Measurements from ENCODE around the gene CCNA2. TPM values are rescaled to one million over a fixed set of nuclear protein-coding genes. Genes with fewer than 3 reads are reported as not detected.

Gene CCNA2
- 24.6 and 27.3 TPM in 2 replicates for total RNA-seq
- long read RNA-seq, transcript CCNA2-201 (8 exons, 2,797 nt), result major isoform, 266 of 288 reads
- long read RNA-seq, partial matches to known transcripts, result 19 of 288 reads
- long read RNA-seq, other reads (novel, unspliced or antisense), result 3 of 288 reads

- H3K36me3 Mint-ChIP-seq (ENCODE audit: insufficient read depth), result no peaks in the 10 kb centered on the region
Measured at GRCh38 chr4:121823505-121824170, at the start of gene CCNA2. CCNA2 (minus strand) TSS chr4:121823883; CDS start chr4:121823628, 255 bp downstream.

DNA sequence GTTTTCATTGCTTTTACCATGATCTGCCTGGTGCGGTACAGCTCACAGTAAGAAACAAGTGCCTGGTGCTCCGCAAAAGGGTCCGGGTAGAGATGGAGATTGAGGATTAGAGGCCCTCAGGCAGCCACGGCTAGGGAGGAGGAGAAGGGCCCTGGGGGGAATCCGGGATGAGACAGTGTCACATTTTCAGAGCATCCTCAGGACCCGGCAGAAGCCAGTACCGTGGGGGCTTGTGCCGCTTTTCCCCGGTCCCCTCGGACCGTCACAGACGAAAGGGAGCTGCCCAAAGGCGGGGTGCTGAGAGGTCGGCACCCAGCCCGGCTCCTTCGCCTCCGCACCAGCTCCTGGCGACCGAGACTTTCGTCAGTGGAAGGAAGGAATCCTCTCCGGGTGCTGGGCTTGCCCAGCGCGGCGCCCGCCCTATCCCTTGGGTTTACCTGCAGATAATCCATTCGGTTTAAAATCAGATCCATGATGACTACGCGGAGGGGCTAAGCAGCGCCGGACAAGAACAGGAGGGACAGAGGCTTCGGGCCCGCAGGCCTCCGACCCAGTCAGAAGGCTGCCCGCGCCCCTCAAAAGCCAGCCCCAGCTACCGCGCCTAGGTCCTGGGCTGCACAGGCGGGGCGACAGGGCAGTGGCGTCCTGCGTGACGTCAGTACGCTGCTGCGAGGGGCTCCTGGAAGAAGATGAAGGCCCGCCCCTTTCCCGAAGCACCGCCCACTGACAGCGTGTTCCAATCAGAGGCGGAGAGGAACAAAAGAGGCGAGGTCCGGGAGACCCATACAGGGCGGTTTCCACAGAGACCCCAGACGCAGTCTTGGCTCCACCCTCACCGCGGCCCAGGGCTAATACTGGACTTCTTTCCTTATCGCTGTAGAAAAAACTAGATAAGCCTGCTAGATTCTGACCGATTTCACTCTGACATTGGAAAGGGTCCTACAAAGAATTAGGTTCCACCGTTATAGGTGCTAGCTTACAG lies 46.4 kb upstream of the CCNA2 start, which contains the start of gene BBS7:
Gene BBS7 (minus strand): TSS at position 634 of the 982 bp plus-strand sequence. CDS start 161 bp downstream, at position 473.
- TF ChIP-seq CTCF (IDR thresholded peaks at IDR 0.05; ENCODE audit: unreplicated experiment), result no peak
- Mint-ChIP-seq H3K4me3 (ENCODE audit: low read depth) (peak within 1 kb of the TSS; percentile 97), H3K27ac (peak within 1 kb of the TSS; percentile 99), H3K9me3 (ENCODE audit: low read depth) (peaks cover 15% of the 10 kb centered on the region), H3K36me3 (ENCODE audit: insufficient read depth) (peaks cover 19% of the 10 kb centered on the region), H3K4me1 (ENCODE audit: low read depth) (peaks cover 3% of the 10 kb centered on the region), H3K27me3 (no peaks in the 10 kb centered on the region)
- DNase-seq (ENCODE audit: low spot score, unreplicated experiment), result peak; percentile 95

More at GRCh38 chr4:121823505-121824170, at the start of gene CCNA2:
- peaks cover 13% of the 10 kb centered on the region for H3K4me1 Mint-ChIP-seq (ENCODE audit: low read depth)
- H3K27me3 Mint-ChIP-seq, result no peaks in the 10 kb centered on the region
- peak within 1 kb of the TSS; percentile 85 for H3K4me3 Mint-ChIP-seq (ENCODE audit: low read depth)
- DNase-seq (ENCODE audit: low spot score, unreplicated experiment), result peak; percentile 89
- peak within 1 kb of the TSS; percentile 92 for H3K27ac Mint-ChIP-seq
- H3K9me3 Mint-ChIP-seq (ENCODE audit: low read depth), result no peaks in the 10 kb centered on the region
- no peak for TF ChIP-seq CTCF (IDR thresholded peaks at IDR 0.05; ENCODE audit: unreplicated experiment)

DNA sequence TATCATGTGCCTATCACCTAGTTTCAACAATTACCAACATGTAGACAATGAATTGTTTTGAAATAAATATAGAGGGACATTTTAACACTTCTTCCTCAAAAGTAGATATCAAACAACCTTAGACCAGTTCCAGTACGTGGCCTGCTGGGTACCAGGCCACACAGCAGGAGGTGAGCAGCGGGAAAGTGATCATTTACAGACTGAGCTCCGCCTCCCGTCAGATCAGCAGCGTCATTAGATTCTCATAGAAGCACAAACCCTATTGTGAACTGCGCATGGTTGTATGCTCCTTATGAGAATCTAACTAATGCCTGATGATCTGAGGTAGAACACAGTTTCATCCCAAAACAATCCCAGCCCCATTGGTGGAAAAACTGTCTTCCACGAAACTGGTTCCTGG lies 40.1 kb upstream of the CCNA2 start:
- H3K27ac Mint-ChIP-seq, result no peak overlapping the region
- H3K4me1 Mint-ChIP-seq (ENCODE audit: low read depth), result peaks cover under 1% of the 10 kb centered on the region
- peaks cover 15% of the 10 kb centered on the region for H3K9me3 Mint-ChIP-seq (ENCODE audit: low read depth)
- peaks cover 19% of the 10 kb centered on the region for H3K36me3 Mint-ChIP-seq (ENCODE audit: insufficient read depth)
- DNase-seq (ENCODE audit: low spot score, unreplicated experiment), result no peak
- no peak overlapping the region for H3K4me3 Mint-ChIP-seq (ENCODE audit: low read depth)
- TF ChIP-seq CTCF (IDR thresholded peaks at IDR 0.05; ENCODE audit: unreplicated experiment), result no peak
- no peaks in the 10 kb centered on the region for H3K27me3 Mint-ChIP-seq

DNA sequence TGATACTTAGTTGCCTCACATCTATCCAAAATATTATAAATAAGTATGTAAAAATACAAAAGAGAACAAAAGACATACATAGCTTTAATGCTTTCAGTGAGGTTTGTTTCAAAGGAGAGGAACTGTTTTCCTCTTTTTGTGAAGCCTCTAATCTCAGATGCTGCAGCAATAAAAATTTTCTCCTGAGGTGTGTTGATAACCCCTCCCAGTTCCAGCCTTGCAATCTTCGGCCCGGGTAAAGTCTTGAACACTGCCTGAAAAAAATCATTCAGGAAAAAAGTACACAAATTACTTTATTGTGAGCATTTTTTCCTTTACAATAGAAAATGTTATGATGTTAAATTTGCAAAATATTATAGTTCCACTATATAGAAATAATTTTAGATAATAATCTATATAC lies 37.7 kb upstream of the CCNA2 start:
- DNase-seq (ENCODE audit: low spot score, unreplicated experiment), result no peak
- peaks cover 14% of the 10 kb centered on the region for H3K36me3 Mint-ChIP-seq (ENCODE audit: insufficient read depth)
- H3K9me3 Mint-ChIP-seq (ENCODE audit: low read depth), result peaks cover 6% of the 10 kb centered on the region
- H3K27me3 Mint-ChIP-seq, result no peaks in the 10 kb centered on the region
- no peak overlapping the region for H3K4me3 Mint-ChIP-seq (ENCODE audit: low read depth)
- H3K4me1 Mint-ChIP-seq (ENCODE audit: low read depth), result no peaks in the 10 kb centered on the region
- TF ChIP-seq CTCF (IDR thresholded peaks at IDR 0.05; ENCODE audit: unreplicated experiment), result no peak
- no peak overlapping the region for H3K27ac Mint-ChIP-seq

DNA sequence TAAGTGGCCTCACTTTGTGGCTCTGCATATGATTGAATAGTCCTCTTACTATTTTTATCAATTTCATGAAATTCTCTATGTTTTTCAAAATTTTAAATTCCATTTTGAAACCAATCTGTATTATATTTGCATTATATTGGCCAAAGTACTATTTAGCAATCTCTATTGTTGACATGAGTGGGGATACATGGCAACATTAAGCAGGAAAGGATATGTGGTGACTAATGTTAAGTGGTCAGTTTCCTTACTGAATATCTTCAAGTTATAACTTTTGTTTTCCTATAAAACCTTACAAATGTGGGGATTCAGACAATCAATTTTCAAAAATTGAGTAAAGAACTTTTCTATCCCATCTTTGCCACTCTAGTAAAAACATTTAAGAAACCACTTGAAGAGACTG lies 36.4 kb upstream of the CCNA2 start:
- H3K36me3 Mint-ChIP-seq (ENCODE audit: insufficient read depth), result peaks cover 6% of the 10 kb centered on the region
- TF ChIP-seq CTCF (IDR thresholded peaks at IDR 0.05; ENCODE audit: unreplicated experiment), result no peak
- no peak overlapping the region for H3K4me3 Mint-ChIP-seq (ENCODE audit: low read depth)
- H3K9me3 Mint-ChIP-seq (ENCODE audit: low read depth), result no peaks in the 10 kb centered on the region
- no peaks in the 10 kb centered on the region for H3K4me1 Mint-ChIP-seq (ENCODE audit: low read depth)
- no peak overlapping the region for H3K27ac Mint-ChIP-seq
- DNase-seq (ENCODE audit: low spot score, unreplicated experiment), result no peak
- H3K27me3 Mint-ChIP-seq, result no peaks in the 10 kb centered on the region
